ENCODE measurements around the gene INO80. TPM values are rescaled to one million over a fixed set of nuclear protein-coding genes. Genes with fewer than 3 reads are reported as not detected.
"Not testable (repeated sequence)": the region's sequence is repeated elsewhere in the genome, so short reads cannot be mapped to it uniquely, and the experiment has no call there.

The INO80 gene
- total RNA-seq, 2 experiments from 2014 or later: 22.2 to 25.1 TPM

- intact Hi-C loops (cut with DNase I, micrococcal nuclease); H3K9me3 Mint-ChIP-seq (ENCODE audit: low read depth); DNase-seq; H3K4me1 Mint-ChIP-seq; ATAC-seq; H3K27ac Mint-ChIP-seq; H3K36me3 Mint-ChIP-seq (ENCODE audit: low read depth); H3K4me3 Mint-ChIP-seq; POLR2A ChIA-PET; H3K27me3 Mint-ChIP-seq: not testable (repeated sequence)
- CTCF ChIA-PET: interaction anchor here (0.7 kb wide), 1 partner anchor 107 kb away, joined by 3 read pairs; no protein-coding TSS in a partner anchor
Measured at GRCh38 chr15:41139112-41139511, 23.0 kb upstream of the INO80 start.

- ATAC-seq; H3K36me3 Mint-ChIP-seq (ENCODE audit: low read depth); intact Hi-C loops (cut with DNase I, micrococcal nuclease); DNase-seq; H3K27ac Mint-ChIP-seq; H3K27me3 Mint-ChIP-seq; POLR2A ChIA-PET; H3K4me3 Mint-ChIP-seq; H3K9me3 Mint-ChIP-seq (ENCODE audit: low read depth); H3K4me1 Mint-ChIP-seq: not testable (repeated sequence)
- CTCF ChIA-PET: interaction anchor here (0.6 kb wide), 1 partner anchor 203 kb away, joined by 3 read pairs; no protein-coding TSS in a partner anchor
Measured at GRCh38 chr15:41135580-41135979, 19.5 kb upstream of the INO80 start.

DNA sequence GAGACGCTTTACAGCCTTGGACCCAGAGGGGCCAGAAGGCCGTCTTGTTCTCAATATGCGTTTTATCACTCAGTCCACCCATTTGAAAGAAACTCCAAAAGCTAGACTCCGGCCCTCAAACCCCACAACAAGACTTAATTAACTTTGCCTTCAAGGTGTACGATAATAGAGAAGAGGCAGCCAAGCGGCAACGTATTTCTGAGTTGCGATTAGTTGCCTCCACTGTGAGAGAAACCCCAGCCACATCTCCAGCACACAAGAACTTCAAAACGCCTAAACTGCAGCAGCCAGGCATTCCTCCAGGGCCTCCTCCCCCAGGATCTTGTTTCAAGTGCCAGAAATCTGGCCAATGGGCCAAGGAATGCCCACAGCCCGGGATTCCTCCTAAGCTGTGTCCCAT, 17.4 kb upstream of the INO80 start:
- intact Hi-C loops (cut with DNase I, micrococcal nuclease): no loop called here
- ChIA-PET CTCF (no interaction called here), POLR2A (no interaction called here)
- H3K36me3 Mint-ChIP-seq (ENCODE audit: low read depth): no peaks in the 10 kb centered on the region
- ATAC-seq (no peak), DNase-seq (no peak)
- no peak overlapping the region for H3K27ac Mint-ChIP-seq
- no peak overlapping the region for H3K4me3 Mint-ChIP-seq
- no peaks in the 10 kb centered on the region for H3K9me3 Mint-ChIP-seq (ENCODE audit: low read depth)
- H3K27me3 Mint-ChIP-seq: peaks cover 4% of the 10 kb centered on the region
- H3K4me1 Mint-ChIP-seq: no peaks in the 10 kb centered on the region

DNA sequence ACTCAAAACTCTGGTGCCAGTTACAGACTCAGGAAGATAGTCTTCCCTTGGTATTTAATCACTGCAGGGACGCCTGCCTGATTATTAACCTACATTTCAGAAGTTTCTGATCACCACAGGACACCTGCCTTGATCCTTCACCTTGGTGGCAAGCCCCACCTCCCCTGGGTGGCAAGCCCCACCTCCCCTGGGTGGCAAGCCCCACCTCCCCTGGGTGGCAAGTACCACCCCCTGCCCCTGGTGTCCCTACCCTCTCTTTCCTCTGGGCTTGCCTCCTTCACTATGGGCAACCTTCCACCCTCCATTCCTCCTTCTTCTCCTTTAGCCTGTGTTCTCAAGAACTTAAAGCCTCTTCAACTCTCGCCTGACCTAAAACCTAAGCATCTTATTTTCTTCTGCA, 16.0 kb upstream of the INO80 start:
- H3K4me1 Mint-ChIP-seq; intact Hi-C loops (cut with DNase I, micrococcal nuclease); H3K9me3 Mint-ChIP-seq (ENCODE audit: low read depth); CTCF ChIA-PET; H3K4me3 Mint-ChIP-seq; H3K36me3 Mint-ChIP-seq (ENCODE audit: low read depth); POLR2A ChIA-PET; H3K27me3 Mint-ChIP-seq; ATAC-seq; H3K27ac Mint-ChIP-seq: not testable (repeated sequence)
- peak; percentile 20 for DNase-seq

DNA sequence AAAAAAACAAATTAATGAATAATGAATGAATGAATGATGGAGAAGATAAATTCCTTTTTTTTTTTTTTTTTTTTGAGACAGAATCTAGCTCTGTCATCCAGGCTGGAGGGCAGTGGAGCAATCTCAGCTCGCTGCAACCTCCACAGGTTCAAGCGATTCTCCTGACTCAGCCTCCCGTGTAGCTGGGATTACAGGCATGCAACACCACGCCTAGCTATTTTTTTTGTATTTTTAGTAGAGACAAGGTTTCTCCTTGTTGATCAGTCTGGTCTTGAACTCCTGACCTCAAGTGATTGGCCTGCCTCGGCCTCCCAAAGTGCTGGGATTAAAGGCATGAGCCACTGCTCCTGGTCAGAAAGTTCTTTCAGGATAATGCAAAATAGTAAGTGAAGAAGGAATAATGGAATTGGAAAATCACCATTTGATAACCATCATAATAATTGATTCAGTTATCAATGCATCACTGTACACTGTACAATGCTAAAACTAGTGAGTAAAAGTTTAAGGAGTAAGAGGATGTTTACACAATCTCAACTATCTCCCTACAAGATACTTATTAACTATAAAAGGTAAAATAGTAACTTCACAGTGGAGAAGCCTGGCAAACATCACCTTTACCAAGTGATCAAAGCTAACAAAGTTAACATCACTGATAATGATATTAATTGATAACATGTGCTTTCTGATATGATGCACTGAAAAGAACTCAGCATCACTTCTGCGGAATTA, 12.3 kb upstream of the INO80 start:
- H3K27ac Mint-ChIP-seq: no peak overlapping the region
- no peak overlapping the region for H3K4me3 Mint-ChIP-seq
- ChIA-PET CTCF (no interaction called here), POLR2A (interaction anchor here (0.6 kb wide), 1 partner anchor 115 kb away, joined by 3 read pairs; no protein-coding TSS in a partner anchor)
- no peaks in the 10 kb centered on the region for H3K36me3 Mint-ChIP-seq (ENCODE audit: low read depth)
- H3K9me3 Mint-ChIP-seq (ENCODE audit: low read depth): no peaks in the 10 kb centered on the region
- peaks cover 11% of the 10 kb centered on the region for H3K27me3 Mint-ChIP-seq
- ATAC-seq: no peak
- DNase-seq: no peak
- intact Hi-C loops (cut with DNase I, micrococcal nuclease): no loop called here
- no peaks in the 10 kb centered on the region for H3K4me1 Mint-ChIP-seq

DNA sequence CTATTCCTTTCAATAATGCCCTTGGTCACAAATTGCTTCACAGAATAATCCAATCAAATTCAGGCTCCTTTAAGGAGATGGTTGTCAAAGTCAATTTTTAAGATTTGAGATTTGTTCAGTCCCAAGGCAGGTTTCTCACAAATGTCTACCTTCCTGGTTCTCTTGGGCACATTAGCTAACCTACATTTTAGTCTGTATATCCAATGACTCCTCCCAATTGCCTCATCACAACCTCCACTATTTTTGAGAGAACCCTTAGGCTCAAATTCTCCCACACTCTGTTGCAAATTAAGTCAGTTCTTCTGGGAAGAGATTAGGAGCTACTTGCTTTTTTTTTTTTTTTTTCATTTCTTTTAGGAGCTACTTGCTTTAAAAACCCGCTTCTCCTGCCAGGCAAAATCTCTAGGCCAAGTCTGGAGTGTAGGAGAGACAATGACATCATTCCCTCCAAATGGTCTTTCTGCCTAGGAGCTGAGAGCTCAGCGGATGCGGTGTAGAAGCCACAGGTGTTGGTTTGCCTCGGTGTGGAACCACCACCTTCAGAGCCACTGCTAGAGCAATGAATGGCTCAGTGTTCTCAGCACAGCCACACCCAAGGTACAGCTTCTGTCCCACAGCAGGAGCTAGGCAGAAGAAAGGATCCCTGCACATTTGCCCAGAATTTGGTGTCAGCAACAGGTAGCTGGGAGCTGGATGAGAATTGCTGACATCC, 10.0 kb upstream of the INO80 start:
- Mint-ChIP-seq H3K9me3 (ENCODE audit: low read depth) (no peaks in the 10 kb centered on the region), H3K36me3 (ENCODE audit: low read depth) (no peaks in the 10 kb centered on the region), H3K27me3 (peaks cover 9% of the 10 kb centered on the region), H3K4me3 (no peak overlapping the region), H3K4me1 (no peaks in the 10 kb centered on the region), H3K27ac (no peak overlapping the region)
- ChIA-PET POLR2A (no interaction called here), CTCF (interaction anchor here (0.6 to 1.4 kb wide), 5 partner anchors 14 to 133 kb away, joined by 3 to 6 read pairs (median 4); no protein-coding TSS in a partner anchor)
- intact Hi-C loops (cut with DNase I, micrococcal nuclease): no loop called here
- no peak for ATAC-seq
- no peak for DNase-seq

GRCh38 chr15:41125063-41125669, 9.1 kb upstream of the INO80 start:
- H3K4me1 Mint-ChIP-seq: no peaks in the 10 kb centered on the region
- no peaks in the 10 kb centered on the region for H3K9me3 Mint-ChIP-seq (ENCODE audit: low read depth)
- H3K36me3 Mint-ChIP-seq (ENCODE audit: low read depth): no peaks in the 10 kb centered on the region
- H3K27ac Mint-ChIP-seq: no peak overlapping the region
- CTCF ChIA-PET: interaction anchor here (1.0 to 1.4 kb wide), 2 partner anchors 13 to 219 kb away, joined by 3 to 6 read pairs; no protein-coding TSS in a partner anchor
- POLR2A ChIA-PET: no interaction called here
- ATAC-seq: no peak
- H3K27me3 Mint-ChIP-seq: peaks cover 9% of the 10 kb centered on the region
- intact Hi-C loops (cut with DNase I, micrococcal nuclease): no loop called here
- no peak for DNase-seq
- H3K4me3 Mint-ChIP-seq: no peak overlapping the region

- CTCF ChIA-PET: no interaction called here
- intact Hi-C loops (cut with DNase I, micrococcal nuclease): no loop called here
- no peak overlapping the region for H3K27ac Mint-ChIP-seq
- DNase-seq: no peak
- H3K9me3 Mint-ChIP-seq (ENCODE audit: low read depth): no peaks in the 10 kb centered on the region
- POLR2A ChIA-PET: no interaction called here
- no peak for ATAC-seq
- no peak overlapping the region for H3K4me3 Mint-ChIP-seq
- H3K27me3 Mint-ChIP-seq: peaks cover 9% of the 10 kb centered on the region
- H3K4me1 Mint-ChIP-seq: no peaks in the 10 kb centered on the region
- H3K36me3 Mint-ChIP-seq (ENCODE audit: low read depth): no peaks in the 10 kb centered on the region
Measured at GRCh38 chr15:41124058-41124457, 8.0 kb upstream of the INO80 start.

DNA sequence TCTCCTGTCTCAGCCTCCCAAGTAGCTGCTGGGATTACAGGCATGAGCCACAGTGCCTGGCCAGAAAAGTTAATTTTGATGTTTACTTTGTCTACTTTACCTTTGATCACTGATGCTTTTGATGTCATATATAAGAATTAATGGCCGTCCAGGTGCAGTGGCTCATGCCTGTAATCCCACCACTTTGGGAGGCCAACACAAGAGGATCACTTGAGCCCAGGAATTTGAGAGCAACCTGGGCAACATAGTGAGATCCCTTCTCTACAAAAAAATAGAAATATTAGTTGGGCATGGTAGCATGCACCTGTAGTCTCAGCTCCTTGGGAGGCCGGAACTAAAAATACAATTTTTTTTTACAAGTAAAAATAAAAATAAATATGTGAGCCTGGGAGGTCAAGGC, 6.8 kb upstream of the INO80 start:
- intact Hi-C loops (cut with DNase I, micrococcal nuclease): no loop called here
- Mint-ChIP-seq H3K27ac (no peak overlapping the region), H3K4me3 (no peak overlapping the region), H3K9me3 (ENCODE audit: low read depth) (no peaks in the 10 kb centered on the region), H3K36me3 (ENCODE audit: low read depth) (no peaks in the 10 kb centered on the region), H3K27me3 (peaks cover 9% of the 10 kb centered on the region), H3K4me1 (no peaks in the 10 kb centered on the region)
- CTCF ChIA-PET: no interaction called here
- ATAC-seq (no peak), DNase-seq (no peak)
- POLR2A ChIA-PET: interaction anchor here (0.7 kb wide), 1 partner anchor 173 kb away, joined by 4 read pairs; no protein-coding TSS in a partner anchor

- Mint-ChIP-seq H3K4me1 (no peaks in the 10 kb centered on the region), H3K4me3 (no peak overlapping the region), H3K36me3 (ENCODE audit: low read depth) (no peaks in the 10 kb centered on the region), H3K9me3 (ENCODE audit: low read depth) (no peaks in the 10 kb centered on the region), H3K27me3 (peaks cover 9% of the 10 kb centered on the region), H3K27ac (no peak overlapping the region)
- no peak for ATAC-seq
- intact Hi-C loops (cut with DNase I, micrococcal nuclease): no loop called here
- ChIA-PET CTCF (interaction anchor here (0.6 kb wide), 1 partner anchor 451 kb away, joined by 3 read pairs; no protein-coding TSS in a partner anchor), POLR2A (interaction anchor here (0.6 kb wide), 1 partner anchor 294 kb away, joined by 4 read pairs; the partner anchor contains the start of gene PPP1R14D)
- no peak for DNase-seq
Measured at GRCh38 chr15:41121951-41122350, 5.9 kb upstream of the INO80 start.

- H3K27me3 Mint-ChIP-seq: no peaks in the 10 kb centered on the region
- ATAC-seq (no peak), DNase-seq (no peak)
- CTCF ChIA-PET: interaction anchor here (0.7 to 1.1 kb wide), 4 partner anchors 67 to 484 kb away, joined by 3 to 5 read pairs (median 4); no protein-coding TSS in a partner anchor
- H3K36me3 Mint-ChIP-seq (ENCODE audit: low read depth): peaks cover 8% of the 10 kb centered on the region
- intact Hi-C loops (cut with DNase I, micrococcal nuclease): loop anchor here (1.0 to 10.0 kb wide), 25 partner anchors 33 to 1460 kb away; partner anchors contain the start of genes DNAJC17 (in 2 of the 2), NUSAP1 (in 2 of the 2), OIP5 (in 2 of the 2) and ZFYVE19 (in 2 of the 2)
- H3K9me3 Mint-ChIP-seq (ENCODE audit: low read depth): no peaks in the 10 kb centered on the region
- peak overlapping the region; percentile 98 for H3K27ac Mint-ChIP-seq
- peaks cover 24% of the 10 kb centered on the region for H3K4me1 Mint-ChIP-seq
- H3K4me3 Mint-ChIP-seq: peak overlapping the region; percentile 80
- POLR2A ChIA-PET: interaction anchor here (1.2 to 1.8 kb wide), 2 partner anchors 115 to 422 kb away, joined by 4 to 5 read pairs; partner anchors contain the start of genes CHP1 and RAD51
Measured at GRCh38 chr15:41116962-41117252, 827 bp upstream of the INO80 start.

All from activated CD4-positive, alpha-beta T cell treated with anti-CD3 and anti-CD28 coated beads for 36 hours (primary cell).